GM21360 (cell line): ENCODE data around the gene SPATA3.
"Not testable (repeated sequence)": the region's sequence is repeated elsewhere in the genome, so short reads cannot be mapped to it uniquely, and the experiment has no call there.

Experiments
- ATAC-seq: cut with Tn5 transposase; IDR thresholded peaks from one replicate; pipeline ENCODE4 v1.9.1; 2021; ENCODE audit warnings: mild to moderate bottlenecking, moderate library complexity; ENCODE audit not compliant: unreplicated experiment

Gene SPATA3

DNA sequence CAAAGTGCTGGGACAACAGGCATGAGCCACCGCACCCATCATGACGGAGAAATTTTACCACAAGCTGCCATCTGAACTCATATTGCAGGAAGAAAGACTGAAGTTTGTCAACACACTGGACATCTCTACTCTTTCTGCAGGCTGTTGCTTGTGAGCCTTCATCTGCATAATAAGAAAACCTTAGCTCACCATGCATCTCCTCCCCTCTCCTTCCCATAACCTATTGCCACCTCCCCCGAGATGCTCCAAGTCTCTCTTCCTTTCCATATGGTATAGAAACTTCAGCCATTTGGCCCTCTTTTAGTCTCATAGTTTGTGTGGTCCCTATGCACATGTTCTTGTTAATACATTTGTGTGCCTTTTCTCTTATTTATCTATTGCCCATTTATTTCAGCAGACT is 22.3 kb downstream of the SPATA3 start:
- no peak for ATAC-seq

DNA sequence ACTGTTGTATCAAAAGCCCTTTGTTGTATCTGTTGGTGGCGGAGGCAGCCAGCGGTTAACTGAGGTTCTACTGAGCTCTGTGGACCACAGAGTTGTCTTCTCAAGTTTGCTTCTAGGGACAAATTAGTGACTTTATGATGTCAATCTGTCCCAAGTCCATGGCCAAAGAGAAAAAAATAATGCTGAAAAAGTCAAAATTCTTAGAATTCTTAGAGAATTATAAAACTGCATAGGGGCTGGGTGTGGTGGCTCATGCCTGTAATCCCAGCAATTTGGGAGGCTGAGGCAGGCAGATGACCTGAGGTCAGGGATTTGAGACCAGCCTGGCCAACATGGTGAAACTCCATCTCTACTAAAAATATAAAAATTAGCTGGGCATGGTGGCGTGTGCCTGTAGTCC is 29.1 kb downstream of the SPATA3 start:
- ATAC-seq = not testable (repeated sequence)

DNA sequence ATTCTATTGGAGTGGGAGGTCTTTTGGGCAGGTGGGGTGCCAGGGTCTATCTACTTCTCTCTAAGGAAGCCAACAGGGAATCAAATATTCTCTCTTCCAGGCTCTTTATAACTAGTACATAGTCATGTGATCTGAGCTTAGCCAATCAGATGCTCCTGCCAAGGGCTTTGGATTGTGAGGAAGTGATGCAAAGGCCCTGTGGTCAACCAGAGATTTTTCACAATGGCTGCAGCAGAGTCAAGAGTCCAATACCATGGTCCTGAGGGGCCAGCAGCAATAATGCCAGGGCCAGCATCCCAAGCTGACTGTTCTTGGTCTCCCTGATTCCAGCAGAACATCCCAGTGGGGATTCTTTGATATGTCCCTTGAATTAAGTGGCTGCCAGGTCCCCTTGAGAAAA is 33.0 kb downstream of the SPATA3 start:
- no peak for ATAC-seq

GRCh38 chr2:231029563-231029962 is 33.6 kb downstream of the SPATA3 start:
- no peak for ATAC-seq

DNA sequence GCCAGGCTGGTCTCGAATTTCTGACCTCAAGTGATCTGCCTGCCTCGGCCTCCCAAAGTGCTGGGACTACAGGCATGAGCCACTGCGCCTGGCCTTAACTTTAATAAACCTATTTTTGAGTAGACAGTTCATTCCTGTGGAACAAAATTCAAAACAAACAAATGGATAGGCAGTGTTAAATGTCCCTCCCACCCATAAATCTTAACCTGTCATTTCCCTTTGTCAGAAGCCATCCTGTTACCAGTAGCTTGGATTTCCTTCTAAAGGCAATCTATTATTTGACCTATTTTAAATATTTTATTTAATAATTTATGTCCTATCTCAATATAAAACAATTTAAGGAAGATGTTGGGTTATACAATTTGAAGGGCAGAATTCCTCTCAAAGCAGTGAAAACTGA is 34.8 kb downstream of the SPATA3 start:
- ATAC-seq = no peak

GRCh38 chr2:231032575-231033140 is 36.7 kb downstream of the SPATA3 start:
- ATAC-seq = no peak

DNA sequence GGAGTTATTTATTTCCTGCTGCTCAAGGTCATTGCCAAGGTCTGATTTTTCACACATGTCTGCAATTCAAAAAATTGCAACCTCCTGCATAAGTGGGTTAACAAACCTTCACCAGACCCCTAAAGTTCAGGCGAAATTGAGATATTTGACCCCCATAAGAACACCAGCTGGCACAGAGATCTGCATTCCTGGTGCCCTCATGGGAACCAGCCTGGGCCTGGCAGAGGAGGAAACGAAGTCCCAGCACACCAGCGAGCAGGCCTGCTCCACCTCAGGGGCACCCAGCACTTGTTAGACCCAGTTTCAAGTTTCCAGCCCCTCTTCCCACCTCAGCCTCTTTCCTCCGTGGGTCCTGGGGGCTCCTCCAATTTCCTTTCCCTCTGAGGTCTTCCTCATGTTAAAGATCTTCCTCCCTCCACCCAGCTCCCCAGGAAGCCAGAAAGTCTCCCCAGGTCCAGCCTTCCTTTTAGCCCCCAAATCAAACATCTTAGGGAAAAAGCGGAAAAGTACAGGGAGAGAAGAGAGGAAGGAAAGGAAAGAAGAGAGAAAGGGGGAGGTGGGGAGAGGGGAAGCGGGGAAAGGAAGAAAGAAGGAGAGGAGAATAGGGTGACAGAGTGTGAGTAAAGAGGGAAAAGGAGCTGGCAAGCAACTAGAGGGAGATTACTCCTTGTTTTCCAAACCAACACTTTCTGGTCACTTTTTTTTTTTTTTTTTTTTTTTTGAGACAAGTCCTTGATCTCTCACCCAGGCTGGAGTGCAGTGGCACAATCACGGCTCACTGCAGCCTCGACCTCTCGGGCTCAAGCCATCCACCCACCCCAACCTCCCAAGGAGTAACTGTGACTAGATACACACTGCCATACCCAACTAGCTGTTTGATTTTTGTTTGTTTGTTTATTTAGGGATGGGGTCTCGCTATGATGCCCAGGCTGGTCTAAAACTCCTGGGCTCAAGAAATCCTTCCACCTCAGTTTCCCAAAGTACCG is 37.5 kb downstream of the SPATA3 start:
- no peak for ATAC-seq

- ATAC-seq = no peak
Observed at GRCh38 chr2:231034291-231034882, 38.5 kb downstream of the SPATA3 start.

DNA sequence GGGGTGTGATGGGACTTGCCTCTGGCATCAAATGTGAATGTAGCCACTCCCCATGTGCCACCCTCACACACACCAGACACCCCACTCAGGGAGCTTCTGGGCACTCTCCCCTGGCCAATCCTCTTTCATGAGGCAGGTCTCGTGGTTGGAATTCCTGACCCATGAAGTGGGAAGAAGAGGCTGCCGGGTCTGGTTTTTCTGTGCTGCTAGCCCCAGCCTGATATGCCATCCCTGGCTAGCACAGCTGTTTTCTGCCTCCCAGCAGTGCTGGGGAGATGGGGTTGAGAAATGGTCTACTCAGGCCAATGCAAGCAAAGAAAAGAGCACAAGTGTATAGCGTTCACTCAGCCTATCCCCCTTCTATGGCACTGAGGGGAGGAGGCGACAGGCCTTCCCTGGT is 40.2 kb downstream of the SPATA3 start:
- no peak for ATAC-seq

DNA sequence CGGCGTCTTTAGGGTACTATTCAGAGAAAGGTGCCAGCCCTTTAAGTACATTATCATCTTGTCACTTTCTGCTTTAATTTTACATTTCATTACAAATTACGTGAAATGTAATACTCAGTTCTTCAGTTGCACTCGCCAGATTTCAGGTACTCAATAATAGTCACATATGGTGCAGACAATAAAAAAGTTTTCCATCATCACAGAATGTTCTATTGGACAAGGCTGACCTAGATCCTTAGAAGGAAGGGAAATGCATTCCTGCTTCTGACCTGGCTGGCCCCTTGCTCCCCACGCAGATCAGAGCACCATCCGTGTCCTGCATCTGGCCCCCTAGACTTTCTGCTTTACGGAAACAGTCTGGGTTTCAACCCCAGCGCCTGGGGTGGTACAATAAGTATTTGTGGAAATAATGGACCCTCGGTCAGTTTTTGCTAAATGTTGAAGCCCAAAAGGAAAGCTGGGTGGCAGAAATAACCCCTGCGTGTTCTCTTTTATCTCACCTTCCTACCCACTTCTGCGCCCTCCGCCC is 40.7 kb downstream of the SPATA3 start:
- no peak for ATAC-seq

DNA sequence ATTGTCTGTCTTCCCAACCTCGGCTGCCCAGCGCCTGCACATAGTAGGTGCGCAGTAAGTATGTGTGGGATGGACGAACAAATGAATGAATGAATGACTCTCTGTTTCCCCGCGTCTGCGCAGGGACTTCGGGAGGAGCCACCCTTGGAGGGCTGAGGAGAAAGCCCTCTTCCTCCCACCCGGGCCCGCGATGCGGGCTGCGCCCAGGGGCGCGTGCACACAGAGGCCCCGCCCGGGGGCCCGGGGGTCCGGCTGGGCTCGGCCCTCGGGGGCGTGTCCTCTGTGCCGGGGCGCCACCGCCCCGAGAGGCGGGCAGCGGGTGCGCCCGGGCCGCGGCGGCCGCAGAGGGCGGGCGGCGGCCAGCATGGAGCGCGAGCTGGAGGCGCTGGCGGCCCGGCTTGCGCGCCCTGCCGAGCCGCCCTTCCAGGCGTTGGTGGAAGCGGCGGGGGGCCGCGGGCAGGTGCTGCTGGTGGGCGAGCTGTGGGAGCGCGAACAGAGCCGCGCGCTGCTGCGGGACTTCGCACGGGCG is 41.3 kb downstream of the SPATA3 start, which contains the start of gene C2orf72:
Gene C2orf72 (plus strand): TSS at position 322 of the 529 bp plus-strand sequence. CDS start 43 bp downstream, at position 365.
- no peak for ATAC-seq

DNA sequence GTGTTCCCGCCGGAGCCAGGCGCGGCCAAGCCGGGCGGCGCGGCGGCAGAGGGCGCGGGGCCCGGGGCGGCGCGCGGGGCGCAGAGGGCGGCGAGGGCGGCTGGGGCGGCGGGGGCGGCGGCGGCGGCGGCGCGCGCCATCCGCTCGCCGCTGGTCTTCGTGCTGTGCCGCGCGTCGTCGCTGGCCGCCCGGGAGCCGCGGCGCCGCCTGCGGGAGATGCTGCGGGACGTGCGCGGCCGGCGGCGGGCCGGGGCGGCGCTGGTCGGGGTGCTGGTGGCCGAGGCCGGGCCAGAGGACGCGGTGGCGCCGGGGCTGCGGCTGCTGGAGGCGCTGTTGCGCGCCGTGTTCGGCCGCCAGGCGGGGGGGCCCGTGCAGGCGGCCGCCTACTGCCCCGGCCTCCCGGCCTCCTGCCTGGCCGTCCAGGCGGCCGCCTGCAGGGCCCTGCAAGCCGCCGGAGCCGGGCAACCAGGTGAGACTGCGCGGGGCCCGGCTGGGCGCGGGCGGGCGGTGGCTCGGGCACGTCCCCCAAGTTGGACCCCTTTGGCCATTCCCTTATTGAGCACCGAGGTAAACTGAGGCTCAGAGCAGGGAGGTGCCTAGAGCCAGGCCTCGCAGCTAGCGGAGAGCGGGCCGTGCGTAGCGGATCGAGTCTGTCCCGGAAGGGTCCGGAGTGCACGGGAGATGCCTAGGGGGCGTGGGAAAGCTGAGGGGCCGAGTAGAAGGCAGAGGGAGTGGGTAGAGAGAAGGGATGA is 42.0 kb downstream of the SPATA3 start:
- ATAC-seq = no peak

GRCh38 chr2:231038483-231039293 is 42.8 kb downstream of the SPATA3 start:
- ATAC-seq = no peak

DNA sequence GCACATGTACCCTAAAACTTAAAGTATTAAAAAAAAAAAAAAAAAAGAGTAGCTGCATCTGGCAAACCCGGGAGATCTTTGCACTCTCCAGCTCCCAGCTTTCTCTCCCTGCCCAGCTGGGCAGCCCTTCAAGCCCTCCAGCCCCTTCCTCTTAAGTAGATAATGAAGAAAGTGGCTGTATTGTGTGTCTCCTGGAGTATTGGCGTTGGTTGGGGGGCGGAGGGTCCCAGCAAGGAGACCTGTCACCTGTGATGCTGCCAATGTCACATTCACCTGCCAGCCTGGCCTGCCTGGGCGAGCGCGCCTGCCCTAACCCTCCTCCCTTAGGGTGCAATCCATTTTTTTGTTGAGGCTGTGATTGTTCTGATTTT is 43.4 kb downstream of the SPATA3 start:
- ATAC-seq = no peak

DNA sequence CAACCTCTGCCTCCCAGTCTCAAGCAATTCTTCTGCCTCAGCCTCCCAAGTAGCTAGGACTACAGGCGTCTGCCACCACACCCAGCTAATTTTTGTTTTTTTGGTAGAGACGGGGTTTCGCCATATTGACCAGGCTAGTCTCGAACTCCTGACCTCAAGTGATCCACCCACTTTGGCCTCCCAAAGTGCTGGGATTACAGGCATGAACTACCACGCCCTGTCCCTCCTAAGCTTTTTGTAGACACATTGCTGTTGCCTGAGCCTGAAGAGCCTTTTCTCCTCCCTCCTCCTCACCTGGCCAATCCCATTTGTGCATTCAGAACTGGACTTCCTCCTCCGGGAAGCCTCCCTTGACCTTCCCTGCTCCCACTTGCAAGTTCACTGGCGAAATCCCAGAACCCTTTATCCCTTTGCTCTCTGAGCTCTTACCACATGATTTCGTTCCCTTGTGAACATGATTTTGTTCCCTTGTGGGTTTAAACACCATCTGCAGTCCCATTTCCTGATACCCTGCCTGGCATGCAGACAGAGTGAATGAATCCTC is 44.0 kb downstream of the SPATA3 start:
- ATAC-seq = no peak

- no peak for ATAC-seq
Observed at GRCh38 chr2:231041061-231041689, 45.3 kb downstream of the SPATA3 start.

DNA sequence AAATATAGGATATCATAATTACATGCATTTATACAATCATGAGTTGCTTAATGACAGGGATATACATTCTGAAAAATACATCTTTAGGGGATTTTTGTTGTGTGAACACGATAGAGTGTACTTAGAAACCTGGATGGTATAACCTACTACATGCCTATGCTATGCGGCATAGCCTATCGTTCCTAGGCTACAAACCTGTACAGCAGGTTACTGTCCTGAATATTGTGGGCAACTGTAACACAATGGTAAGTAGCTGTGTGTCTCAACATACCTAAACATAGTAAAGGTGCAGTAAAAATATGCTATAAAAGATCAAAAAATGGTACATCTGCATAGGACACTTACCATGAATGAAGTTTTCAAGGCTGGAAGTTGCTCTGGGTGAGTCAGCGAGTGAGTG is 47.9 kb downstream of the SPATA3 start:
- no peak for ATAC-seq

- no peak for ATAC-seq
Observed at GRCh38 chr2:231046916-231047273, 51.0 kb downstream of the SPATA3 start.

DNA sequence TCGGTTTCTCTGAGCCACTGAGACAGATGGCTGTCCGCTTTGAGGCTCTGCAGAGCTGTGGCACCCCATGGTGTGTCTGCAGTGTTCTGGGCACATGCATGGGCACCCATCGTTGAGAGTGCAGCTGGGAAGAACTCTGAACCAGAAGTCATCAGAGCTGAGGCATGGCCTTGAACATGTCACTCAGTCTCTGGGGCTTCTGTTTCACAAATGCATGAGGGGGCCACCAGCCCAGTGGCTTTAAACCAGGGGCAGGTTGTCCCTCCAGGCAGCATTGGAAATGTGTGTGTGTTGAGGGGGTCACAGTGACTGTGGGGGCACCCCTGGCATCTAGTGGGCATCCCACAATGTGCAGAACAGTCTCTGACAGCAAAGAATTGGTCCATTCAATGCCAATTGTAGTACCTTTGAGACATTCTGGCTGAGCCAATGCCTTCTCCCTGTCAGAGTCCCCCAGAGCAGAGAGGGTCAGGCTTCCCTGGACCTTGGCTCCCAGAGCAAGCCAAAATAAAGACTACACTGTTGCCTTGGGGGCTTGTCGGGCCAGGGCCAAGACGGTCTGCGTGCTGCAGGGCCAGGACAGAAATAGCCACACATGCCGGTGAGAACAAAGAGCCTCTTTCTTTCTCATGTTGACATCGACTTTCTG is 51.5 kb downstream of the SPATA3 start:
- no peak for ATAC-seq
